ENCODE data around the gene SLC6A1.

SLC6A1 gene

GRCh38 chr3:11078826-11079515, 86.4 kb downstream of the SLC6A1 start:
- TF ChIP-seq EZH2 (IDR thresholded peaks at IDR 0.05; ENCODE audit: borderline replicate concordance, low read length) (no peak), CTCF (IDR thresholded peaks at IDR 0.05; ENCODE audit: low read length) (no peak)
- H4K20me1 ChIP-seq (ENCODE audit: insufficient read depth, low read length): no peaks in the 10 kb centered on the region
- H3K4me2 ChIP-seq (ENCODE audit: low read length): no peak overlapping the region
- no peaks in the 10 kb centered on the region for H3K9me3 ChIP-seq (ENCODE audit: low read length)
- no peaks in the 10 kb centered on the region for H3K36me3 ChIP-seq (ENCODE audit: insufficient read depth, low read length)
- no peaks in the 10 kb centered on the region for H3K4me1 ChIP-seq (ENCODE audit: insufficient read depth, low read length, severe bottlenecking)
- H3K79me2 ChIP-seq (ENCODE audit: insufficient read depth, low read length): no peaks in the 10 kb centered on the region
- no peaks in the 10 kb centered on the region for H3F3A ChIP-seq (ENCODE audit: insufficient read depth, low read length)
- no peak overlapping the region for H2AFZ ChIP-seq (ENCODE audit: low read length)
- H3K9ac ChIP-seq (ENCODE audit: low read length): no peak overlapping the region
- no peaks in the 10 kb centered on the region for H3K9me2 ChIP-seq (ENCODE audit: low read depth, low read length)
- H3K4me3 ChIP-seq (ENCODE audit: low read depth, low read length, poor library complexity, severe bottlenecking): no peak overlapping the region
- H3K27me3 ChIP-seq (ENCODE audit: insufficient read depth, low read length): 0 out of 2 replicates have a peak, but pooled peaks cover 3% of the 10 kb centered on the region
- H3K27ac ChIP-seq (ENCODE audit: low read depth, low read length, poor library complexity, severe bottlenecking): no peak overlapping the region

- no peaks in the 10 kb centered on the region for H3K4me1 ChIP-seq (ENCODE audit: insufficient read depth, low read length, severe bottlenecking)
- H3K9me3 ChIP-seq (ENCODE audit: low read length): no peaks in the 10 kb centered on the region
- no peaks in the 10 kb centered on the region for H3K36me3 ChIP-seq (ENCODE audit: insufficient read depth, low read length)
- TF ChIP-seq EZH2 (IDR thresholded peaks at IDR 0.05; ENCODE audit: borderline replicate concordance, low read length) (no peak), CTCF (IDR thresholded peaks at IDR 0.05; ENCODE audit: low read length) (no peak)
- no peak overlapping the region for H3K4me3 ChIP-seq (ENCODE audit: low read depth, low read length, poor library complexity, severe bottlenecking)
- no peak overlapping the region for H3K4me2 ChIP-seq (ENCODE audit: low read length)
- H3F3A ChIP-seq (ENCODE audit: insufficient read depth, low read length): no peaks in the 10 kb centered on the region
- H3K79me2 ChIP-seq (ENCODE audit: insufficient read depth, low read length): no peaks in the 10 kb centered on the region
- H3K27me3 ChIP-seq (ENCODE audit: insufficient read depth, low read length): 0 out of 2 replicates have a peak, but pooled peaks cover 3% of the 10 kb centered on the region
- no peaks in the 10 kb centered on the region for H4K20me1 ChIP-seq (ENCODE audit: insufficient read depth, low read length)
- H3K9ac ChIP-seq (ENCODE audit: low read length): no peak overlapping the region
- H3K9me2 ChIP-seq (ENCODE audit: low read depth, low read length): no peaks in the 10 kb centered on the region
- no peak overlapping the region for H3K27ac ChIP-seq (ENCODE audit: low read depth, low read length, poor library complexity, severe bottlenecking)
- H2AFZ ChIP-seq (ENCODE audit: low read length): no peak overlapping the region
These were observed 87.9 kb downstream of the SLC6A1 start for GRCh38 chr3:11080492-11080891.

- H3F3A ChIP-seq (ENCODE audit: insufficient read depth, low read length): no peaks in the 10 kb centered on the region
- no peaks in the 10 kb centered on the region for H4K20me1 ChIP-seq (ENCODE audit: insufficient read depth, low read length)
- H3K4me3 ChIP-seq (ENCODE audit: low read depth, low read length, poor library complexity, severe bottlenecking): no peak overlapping the region
- H3K9me2 ChIP-seq (ENCODE audit: low read depth, low read length): no peaks in the 10 kb centered on the region
- no peaks in the 10 kb centered on the region for H3K4me1 ChIP-seq (ENCODE audit: insufficient read depth, low read length, severe bottlenecking)
- H3K27ac ChIP-seq (ENCODE audit: low read depth, low read length, poor library complexity, severe bottlenecking): no peak overlapping the region
- H3K4me2 ChIP-seq (ENCODE audit: low read length): no peak overlapping the region
- no peaks in the 10 kb centered on the region for H3K9me3 ChIP-seq (ENCODE audit: low read length)
- no peak for TF ChIP-seq CTCF (IDR thresholded peaks at IDR 0.05; ENCODE audit: low read length)
- H3K79me2 ChIP-seq (ENCODE audit: insufficient read depth, low read length): no peaks in the 10 kb centered on the region
- H3K9ac ChIP-seq (ENCODE audit: low read length): no peak overlapping the region
- H3K27me3 ChIP-seq (ENCODE audit: insufficient read depth, low read length): no peaks in the 10 kb centered on the region
- H2AFZ ChIP-seq (ENCODE audit: low read length): no peak overlapping the region
- H3K36me3 ChIP-seq (ENCODE audit: insufficient read depth, low read length): no peaks in the 10 kb centered on the region
These were observed 91.5 kb downstream of the SLC6A1 start for GRCh38 chr3:11084098-11084497.

All from OCI-LY1 (cell line).